Stomach (tissue), 4 donors: Measurements from ENCODE around the gene BIRC6.

Experiments used
- EP300 ChIP-seq: sonication (generic); formaldehyde crosslinking; IDR thresholded peaks from one replicate; pipeline ENCODE4 v1.6.1; 2017; ENCODE audit warnings: antibody characterized with exemption
- POLR2AphosphoS5 ChIP-seq, 3 donors: sonication (generic); formaldehyde crosslinking; IDR thresholded peaks; one replicate each; pipeline ENCODE4 v1.6.1; 2016; ENCODE audit warnings: antibody characterized with exemption in 3 of 3
- TF ChIP-seq, protein P1 (sequence below), 7 experiments: fragments of 450-650 bp in 4 of 7; fragments of 200-600 bp in 3 of 7; sonication (generic) in 3 of 7; IDR thresholded peaks; one replicate each; pipeline ENCODE4 v1.5.1; 2016 to 2019; ENCODE audit warnings: antibody characterized with exemption in 7 of 7, control low read depth in 2 of 7, mild to moderate bottlenecking in 1 of 7

DNA sequence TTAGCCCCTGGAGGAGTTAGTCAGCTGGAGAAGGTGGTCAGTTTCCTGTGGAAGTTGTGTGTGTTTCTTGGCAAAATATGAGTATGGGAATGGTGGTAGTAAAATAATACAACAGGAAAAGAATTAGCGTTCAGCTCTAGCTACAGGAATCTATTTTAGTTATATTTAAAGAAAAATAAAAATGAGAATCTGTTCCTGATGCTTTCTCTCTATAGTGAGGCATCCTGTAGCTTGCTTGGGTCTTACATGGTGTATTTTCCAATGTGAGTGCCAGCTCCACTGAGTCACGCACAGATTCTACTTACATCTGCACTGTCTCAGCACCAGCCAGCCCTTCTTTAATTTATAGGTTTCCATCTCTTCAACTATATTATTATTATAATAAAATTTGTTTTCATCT lies 132.2 kb downstream of the BIRC6 start:
- TF ChIP-seq, protein P1, sequence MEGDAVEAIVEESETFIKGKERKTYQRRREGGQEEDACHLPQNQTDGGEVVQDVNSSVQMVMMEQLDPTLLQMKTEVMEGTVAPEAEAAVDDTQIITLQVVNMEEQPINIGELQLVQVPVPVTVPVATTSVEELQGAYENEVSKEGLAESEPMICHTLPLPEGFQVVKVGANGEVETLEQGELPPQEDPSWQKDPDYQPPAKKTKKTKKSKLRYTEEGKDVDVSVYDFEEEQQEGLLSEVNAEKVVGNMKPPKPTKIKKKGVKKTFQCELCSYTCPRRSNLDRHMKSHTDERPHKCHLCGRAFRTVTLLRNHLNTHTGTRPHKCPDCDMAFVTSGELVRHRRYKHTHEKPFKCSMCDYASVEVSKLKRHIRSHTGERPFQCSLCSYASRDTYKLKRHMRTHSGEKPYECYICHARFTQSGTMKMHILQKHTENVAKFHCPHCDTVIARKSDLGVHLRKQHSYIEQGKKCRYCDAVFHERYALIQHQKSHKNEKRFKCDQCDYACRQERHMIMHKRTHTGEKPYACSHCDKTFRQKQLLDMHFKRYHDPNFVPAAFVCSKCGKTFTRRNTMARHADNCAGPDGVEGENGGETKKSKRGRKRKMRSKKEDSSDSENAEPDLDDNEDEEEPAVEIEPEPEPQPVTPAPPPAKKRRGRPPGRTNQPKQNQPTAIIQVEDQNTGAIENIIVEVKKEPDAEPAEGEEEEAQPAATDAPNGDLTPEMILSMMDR (IDR thresholded peaks at IDR 0.05), result no peak
- TF ChIP-seq EP300 (no peak), POLR2AphosphoS5 (IDR thresholded peaks at IDR 0.05) (no peak)
